Endodermal cell (in vitro differentiated cells): ENCODE measurements around the gene CHI3L2. TPM values are rescaled to one million over a fixed set of nuclear protein-coding genes. Genes with fewer than 3 reads are reported as not detected.

Experiments
- DNase-seq: peaks from one replicate; pipeline ENCODE4 v3.0.0-alpha.2; 2017
- H3K27ac ChIP-seq: 2 replicates; pipeline ENCODE4 v1.5.1; 2013; ENCODE audit warnings: mild to moderate bottlenecking, low read depth, low read length, moderate library complexity
- H3K27me3 ChIP-seq: 2 replicates; pipeline ENCODE4 v1.6.1; 2013; ENCODE audit warnings: mild to moderate bottlenecking, low read length, moderate library complexity; ENCODE audit not compliant: insufficient read depth, control insufficient read depth, poor library complexity, severe bottlenecking
- H3K36me3 ChIP-seq: 2 replicates; pipeline ENCODE4 v1.7.0; 2013; ENCODE audit warnings: mild to moderate bottlenecking, low read length, moderate library complexity; ENCODE audit not compliant: control insufficient read depth, insufficient read depth
- H3K4me1 ChIP-seq: one replicate; pipeline ENCODE4 v1.7.0; 2013; ENCODE audit warnings: low read length; ENCODE audit not compliant: control insufficient read depth, insufficient read depth
- H3K4me3 ChIP-seq: 2 replicates; pipeline ENCODE4 v1.5.1; 2013; ENCODE audit warnings: mild to moderate bottlenecking, low read length, moderate library complexity
- H3K9ac ChIP-seq: 2 replicates; pipeline ENCODE4 v1.6.1; 2013; ENCODE audit warnings: mild to moderate bottlenecking, low read length, moderate library complexity; ENCODE audit not compliant: poor library complexity, severe bottlenecking; ENCODE audit errors: extremely low read depth
- H3K9me3 ChIP-seq: 2 replicates; pipeline ENCODE4 v1.6.1; 2013; ENCODE audit warnings: mild to moderate bottlenecking, low read length, moderate library complexity; ENCODE audit not compliant: control insufficient read depth
- H3K27ac Mint-ChIP-seq: 2 replicates; pipeline ENCODE4 v1.8.0; 2020; ENCODE audit warnings: mixed read lengths
- H3K27me3 Mint-ChIP-seq: 2 replicates; pipeline ENCODE4 v1.8.0; 2021; ENCODE audit warnings: mild to moderate bottlenecking, mixed read lengths; ENCODE audit not compliant: insufficient read depth
- H3K36me3 Mint-ChIP-seq: 2 replicates; pipeline ENCODE4 v1.8.0; 2020; ENCODE audit warnings: low read depth, mixed read lengths
- H3K4me1 Mint-ChIP-seq: 2 replicates; pipeline ENCODE4 v1.8.0; 2020; ENCODE audit warnings: mixed read lengths
- H3K4me3 Mint-ChIP-seq: 2 replicates; pipeline ENCODE4 v1.8.0; 2020; ENCODE audit warnings: mild to moderate bottlenecking, moderate library complexity, mixed read lengths
- H3K9me3 Mint-ChIP-seq: 2 replicates; pipeline ENCODE4 v1.8.0; 2020; ENCODE audit warnings: mild to moderate bottlenecking, mixed read lengths
- CTCF ChIP-seq: fragments of 200-600 bp; sonication (generic); conservative IDR thresholded peaks from 2 replicates; pipeline ENCODE4 v1.5.0; 2021; ENCODE audit warnings: antibody characterized with exemption, mild to moderate bottlenecking
- WGBS, 2 experiments: methylation state at CpG; one replicate each; pipeline versions ENCODE4 v1.1.5 to v1.1.7; 2013; ENCODE audit warnings: missing lambda C conversion rate in 2 of 2, mixed read lengths in 1 of 2; ENCODE audit not compliant: insufficient coverage in 1 of 2, insufficient read length in 1 of 2; 5-methylcytosine and 5-hydroxymethylcytosine counted together
- total RNA-seq, 2 donors: library from RNA; stranded (reverse); fragmentation: NEBNext Ultra II Directional in 1 of 2; extraction: Animal tissue kit (Norgen Biotek cat#: 25700) in 1 of 2; gene quantifications; 2 replicates in 1 of 2; 3 replicates in 1 of 2; pipeline ENCODE4 v1.2.1, GENCODE V29; 2021

Gene CHI3L2
- total RNA-seq, 2 donors from 2014 or later: not detected

GRCh38 chr1:111241797-111242196 lies 14.3 kb downstream of the CHI3L2 start:
- Histone ChIP-seq H3K9me3 (no peaks in the 10 kb centered on the region), H3K9ac (no peak overlapping the region), H3K4me1 (peaks cover 9% of the 10 kb centered on the region), H3K36me3 (no peaks in the 10 kb centered on the region), H3K27ac (no peak overlapping the region), H3K4me3 (no peak overlapping the region), H3K27me3 (no peaks in the 10 kb centered on the region)
- no peaks in the 10 kb centered on the region for H3K36me3 Mint-ChIP-seq
- DNase-seq: no peak
- no peak overlapping the region for H3K27ac Mint-ChIP-seq
- no peaks in the 10 kb centered on the region for H3K9me3 Mint-ChIP-seq
- 92% methylated on average over 2 of the region's 2 CpGs for WGBS, 2 experiments
- peaks cover 14% of the 10 kb centered on the region for H3K4me1 Mint-ChIP-seq
- no peak for TF ChIP-seq CTCF
- H3K27me3 Mint-ChIP-seq: peaks cover 2% of the 10 kb centered on the region
- H3K4me3 Mint-ChIP-seq: no peak overlapping the region

- 50 to 57% methylated on average over 2 to 4 of the region's 4 CpGs for WGBS, 2 experiments
- H3K27ac Mint-ChIP-seq: no peak overlapping the region
- Histone ChIP-seq H3K9me3 (no peaks in the 10 kb centered on the region), H3K36me3 (no peaks in the 10 kb centered on the region), H3K27ac (no peak overlapping the region), H3K27me3 (no peaks in the 10 kb centered on the region), H3K9ac (no peak overlapping the region), H3K4me3 (no peak overlapping the region), H3K4me1 (peaks cover 7% of the 10 kb centered on the region)
- H3K4me3 Mint-ChIP-seq: no peak overlapping the region
- DNase-seq: no peak
- H3K36me3 Mint-ChIP-seq: no peaks in the 10 kb centered on the region
- H3K9me3 Mint-ChIP-seq: no peaks in the 10 kb centered on the region
- H3K4me1 Mint-ChIP-seq: peaks cover 4% of the 10 kb centered on the region
- peaks cover 3% of the 10 kb centered on the region for H3K27me3 Mint-ChIP-seq
- TF ChIP-seq CTCF: no peak
These were observed 15.5 kb downstream of the CHI3L2 start for GRCh38 chr1:111242805-111243523.

GRCh38 chr1:111247125-111247838 lies 19.8 kb downstream of the CHI3L2 start:
- Histone ChIP-seq H3K27ac (no peak overlapping the region), H3K36me3 (no peaks in the 10 kb centered on the region), H3K4me1 (peaks cover 6% of the 10 kb centered on the region), H3K4me3 (no peak overlapping the region), H3K9ac (no peak overlapping the region), H3K27me3 (no peaks in the 10 kb centered on the region), H3K9me3 (no peaks in the 10 kb centered on the region)
- TF ChIP-seq CTCF: no peak
- no peak for DNase-seq
- Mint-ChIP-seq H3K9me3 (no peaks in the 10 kb centered on the region), H3K4me3 (no peak overlapping the region), H3K27ac (no peak overlapping the region), H3K36me3 (no peaks in the 10 kb centered on the region), H3K27me3 (peaks cover 3% of the 10 kb centered on the region), H3K4me1 (peaks cover 4% of the 10 kb centered on the region)
- WGBS, 2 experiments: 90 to 100% methylated on average over 4 to 5 of the region's 5 CpGs
